HG03280 (cell line): ENCODE data around the gene NELL2.

ENCODE experiments used
- ATAC-seq: cut with Tn5 transposase; IDR thresholded peaks from one replicate; pipeline ENCODE4 v1.9.1; 2021; ENCODE audit warnings: mild to moderate bottlenecking, moderate library complexity; ENCODE audit not compliant: unreplicated experiment

Gene NELL2

GRCh38 chr12:44627387-44628166, 248.5 kb downstream of the NELL2 start:
- no peak for ATAC-seq

- ATAC-seq = no peak
These were observed 249.2 kb downstream of the NELL2 start for GRCh38 chr12:44626883-44627282.

GRCh38 chr12:44618946-44619345, 257.2 kb downstream of the NELL2 start:
- no peak for ATAC-seq

DNA sequence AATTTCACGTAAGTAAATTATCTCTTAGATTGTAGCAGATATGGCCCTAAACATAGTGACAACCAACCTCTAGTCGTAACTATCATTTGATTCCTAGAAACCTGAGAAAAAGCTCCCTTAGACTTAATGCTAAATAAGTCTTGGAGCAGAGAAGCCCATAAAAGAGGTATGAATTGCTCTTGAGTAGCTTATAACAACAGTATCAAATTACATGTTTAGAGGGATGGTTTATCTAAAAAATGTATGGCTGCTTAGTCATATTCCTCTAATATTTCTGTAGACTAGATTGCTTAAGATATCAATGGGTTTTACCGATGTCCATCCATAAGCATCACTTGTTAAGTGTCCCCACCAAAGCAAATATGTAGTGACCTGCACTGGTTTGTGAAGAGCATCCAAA, 259.7 kb downstream of the NELL2 start:
- no peak for ATAC-seq

GRCh38 chr12:44611538-44611937, 264.6 kb downstream of the NELL2 start:
- no peak for ATAC-seq

DNA sequence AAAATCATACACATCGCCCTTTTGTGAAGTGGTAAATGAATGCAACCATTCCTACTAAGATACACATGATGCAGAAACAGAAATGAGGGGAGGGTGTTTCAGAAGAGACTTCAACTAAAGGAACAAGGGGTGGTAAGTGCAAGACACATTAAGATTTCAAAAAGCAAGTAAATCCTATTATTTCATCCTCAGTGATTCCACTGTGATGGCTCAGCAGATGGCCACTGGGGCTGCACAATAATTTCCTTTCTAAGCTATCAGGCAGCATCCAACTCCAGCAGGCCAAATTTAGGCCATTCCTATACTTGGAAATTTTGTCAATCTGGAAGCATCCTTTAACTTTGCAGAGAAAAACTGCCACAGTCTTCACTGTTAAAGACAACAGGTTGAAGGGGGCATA, 272.4 kb downstream of the NELL2 start:
- no peak for ATAC-seq

- ATAC-seq = no peak
These were observed 283.5 kb downstream of the NELL2 start for GRCh38 chr12:44592626-44593025.

DNA sequence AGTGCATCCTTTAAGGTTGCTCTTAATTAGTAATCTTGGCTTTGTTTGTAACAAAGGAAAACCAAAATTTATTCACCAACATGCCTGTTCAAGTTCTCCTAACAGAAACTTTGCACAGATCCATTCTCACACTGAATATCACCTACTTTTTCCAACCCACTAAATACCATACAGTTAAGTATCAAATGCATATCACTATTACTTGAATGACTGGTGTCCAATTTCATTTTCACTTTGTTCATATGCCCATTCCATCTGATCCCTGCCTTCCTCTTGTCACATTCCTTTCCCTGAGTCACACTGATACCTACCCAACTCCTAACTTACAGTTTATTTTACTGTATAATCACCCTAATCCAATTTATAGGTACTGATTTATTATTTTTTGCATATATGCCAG, 286.4 kb downstream of the NELL2 start:
- no peak for ATAC-seq

- no peak for ATAC-seq
These were observed 287.5 kb downstream of the NELL2 start for GRCh38 chr12:44588651-44589050.

GRCh38 chr12:44584625-44585024, 291.5 kb downstream of the NELL2 start:
- no peak for ATAC-seq

DNA sequence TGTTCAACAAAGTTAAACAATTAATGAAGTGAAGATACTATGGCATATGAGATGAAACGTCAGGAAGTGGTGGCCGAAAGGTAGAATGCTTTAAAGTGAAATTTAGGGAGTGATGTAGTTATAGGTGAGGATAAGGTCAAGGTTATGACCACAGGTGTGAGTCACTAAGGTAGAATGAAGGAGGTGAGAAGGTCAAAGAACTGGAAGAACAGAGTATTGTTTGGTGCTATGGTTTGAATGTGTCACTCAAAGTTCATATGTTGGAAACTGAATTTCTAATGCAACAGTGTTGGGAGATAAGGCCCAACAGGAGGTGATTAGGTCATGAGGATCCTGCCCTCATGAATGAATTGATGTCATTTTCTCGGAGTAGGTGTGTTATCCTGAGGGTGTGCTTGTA, 293.6 kb downstream of the NELL2 start:
- no peak for ATAC-seq

GRCh38 chr12:44581642-44582242, 294.4 kb downstream of the NELL2 start:
- ATAC-seq = no peak

- no peak for ATAC-seq
These were observed 301.5 kb downstream of the NELL2 start for GRCh38 chr12:44574586-44574985.

DNA sequence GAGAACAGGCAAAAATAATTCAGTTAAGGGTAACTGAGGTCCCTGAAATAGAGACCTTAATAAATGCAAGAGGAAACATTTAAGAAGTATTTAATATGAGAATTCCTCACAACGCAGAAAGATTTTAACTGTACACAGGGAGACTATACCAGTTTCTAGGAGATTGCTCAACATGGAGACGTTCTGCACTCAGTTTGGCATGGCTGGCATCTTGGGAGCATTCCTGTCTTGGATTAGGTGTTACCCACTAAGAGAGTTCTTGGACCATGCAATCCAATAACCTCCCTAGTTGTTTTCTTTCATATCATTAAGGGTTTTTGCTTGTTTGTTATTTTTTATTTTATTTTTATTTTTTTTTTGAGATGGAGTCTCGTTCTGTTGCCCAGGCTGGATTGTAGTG, 302.4 kb downstream of the NELL2 start:
- ATAC-seq = no peak

DNA sequence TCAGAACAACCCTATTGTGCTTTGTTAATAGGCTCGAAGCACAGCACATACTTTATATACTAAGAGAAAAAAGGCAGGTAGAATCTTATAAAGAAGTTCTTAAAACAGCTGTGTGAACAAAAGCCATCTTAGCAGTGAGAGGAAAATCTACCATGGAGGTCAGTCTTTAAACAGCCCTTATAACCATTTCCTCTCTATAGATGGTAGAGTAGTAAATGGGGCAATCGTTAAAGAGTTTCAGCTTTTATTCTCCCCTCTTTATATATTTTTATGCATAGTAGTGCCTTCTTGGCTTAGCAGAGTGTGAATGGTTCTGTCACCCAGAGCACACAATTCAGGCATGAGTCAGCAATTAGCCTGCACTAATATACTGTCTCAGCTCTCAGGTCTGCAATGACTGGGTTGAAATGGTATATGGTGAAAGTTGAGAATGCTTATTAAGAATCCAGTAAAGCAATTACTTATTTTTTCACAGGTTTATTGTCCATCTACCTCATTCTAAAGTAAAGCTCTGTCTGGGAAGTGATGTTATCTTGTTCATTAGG, 305.0 kb downstream of the NELL2 start:
- no peak for ATAC-seq

DNA sequence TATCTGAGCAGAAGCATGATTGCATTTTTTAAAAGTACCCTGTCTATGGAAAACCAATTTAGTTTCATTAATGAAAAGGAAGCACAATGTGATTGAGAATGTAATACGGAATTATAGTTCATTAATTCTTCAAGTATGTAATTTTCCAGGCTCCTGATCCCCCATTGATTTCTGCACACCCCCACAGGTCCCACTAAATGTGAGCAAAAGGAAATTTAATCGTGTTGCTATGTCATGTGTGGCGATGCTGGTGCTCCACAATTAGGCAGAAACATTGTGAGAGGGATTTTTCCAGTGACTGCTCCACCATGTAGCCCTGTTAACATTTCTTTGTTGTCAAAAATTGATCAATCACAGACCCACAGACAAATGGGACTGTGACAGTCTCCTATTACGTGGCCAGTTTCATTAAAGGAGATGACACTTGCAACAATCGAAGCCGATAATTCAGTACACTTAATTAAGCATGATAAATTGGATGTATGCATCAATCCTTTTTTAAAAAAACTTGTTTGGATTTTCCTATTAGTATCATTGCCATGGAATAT, 306.0 kb downstream of the NELL2 start:
- ATAC-seq = no peak

DNA sequence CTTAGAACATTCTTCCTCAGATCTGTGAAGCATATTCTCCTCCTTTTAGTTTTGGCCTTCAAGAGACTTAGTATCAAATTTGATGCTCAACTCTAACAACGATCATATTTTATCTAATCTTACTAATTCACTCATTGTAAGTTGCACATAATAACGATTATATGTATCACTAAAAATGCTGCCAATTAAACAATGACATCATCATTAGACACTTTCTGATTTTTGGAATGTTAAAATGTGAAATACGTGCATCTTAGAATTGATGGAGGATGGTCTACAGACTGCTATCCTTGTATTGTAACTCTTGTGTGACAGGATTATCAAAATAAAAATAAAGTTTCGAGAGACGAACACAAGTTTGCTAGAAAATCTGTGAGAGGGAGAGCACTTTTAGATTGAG, 311.0 kb downstream of the NELL2 start:
- ATAC-seq = no peak

DNA sequence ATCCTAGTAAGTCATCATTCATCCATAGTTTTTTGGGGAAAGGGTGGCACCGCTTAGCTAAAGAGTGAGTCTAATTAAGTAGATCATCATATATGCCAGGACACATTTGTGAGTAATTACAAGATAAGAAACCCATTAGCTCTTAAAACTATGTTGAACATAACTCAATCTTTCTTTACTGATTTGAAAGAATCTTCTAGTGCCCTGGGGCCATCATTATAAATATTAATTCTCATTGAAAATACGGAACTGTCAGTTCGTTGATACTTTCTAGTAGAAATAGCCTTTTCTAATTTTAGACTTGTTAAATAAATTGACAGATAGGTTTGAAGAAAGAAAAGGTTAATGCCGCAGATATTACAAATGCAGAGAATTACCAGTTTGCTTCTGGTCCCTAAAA, 312.6 kb downstream of the NELL2 start:
- ATAC-seq = no peak

DNA sequence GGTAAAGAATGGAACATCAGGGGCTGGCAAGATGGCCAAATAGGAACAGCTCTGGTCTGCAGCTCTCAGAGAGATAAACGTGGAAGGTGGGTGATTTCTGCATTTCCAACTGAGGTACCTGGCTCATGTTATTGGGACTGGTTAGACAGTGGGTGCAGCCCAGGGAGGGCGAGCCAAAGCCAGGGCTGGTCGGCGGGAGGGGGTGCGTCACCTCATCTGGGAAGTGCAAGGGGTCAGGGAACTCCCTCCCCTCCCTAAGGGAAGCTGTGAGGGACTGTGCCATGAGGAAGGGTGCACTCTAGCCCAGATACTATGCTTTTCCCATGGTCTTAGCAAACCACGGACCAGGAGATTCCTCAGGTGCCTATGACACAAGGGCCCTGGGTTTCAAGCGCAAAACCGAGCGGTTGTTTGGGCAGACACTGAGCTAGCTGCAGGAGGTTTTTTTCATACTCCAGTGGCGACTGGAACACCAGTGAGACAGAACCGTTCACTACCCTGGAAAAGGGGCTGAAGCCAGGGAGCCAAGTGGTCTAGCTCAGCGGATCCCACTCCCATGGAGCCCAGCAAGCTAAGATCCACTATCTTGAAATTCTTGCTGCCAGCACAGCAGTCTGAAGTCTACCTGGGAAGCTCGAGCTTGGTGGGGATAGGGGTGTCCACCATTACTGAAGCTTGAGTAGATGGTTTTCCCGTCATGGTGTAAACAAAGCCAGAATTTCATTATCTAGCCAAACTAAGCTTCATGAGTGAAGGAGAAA, 317.6 kb downstream of the NELL2 start:
- no peak for ATAC-seq

GRCh38 chr12:44555454-44555853, 320.7 kb downstream of the NELL2 start:
- ATAC-seq = no peak

GRCh38 chr12:44551631-44552030, 324.5 kb downstream of the NELL2 start:
- ATAC-seq = no peak
